ENCODE measurements around the gene REPIN1.
A peak's percentile ranks its signal among the peaks of the same experiment; 100 is the strongest.

The REPIN1 gene

GRCh38 chr7:150368096-150368883 lies at the start of gene REPIN1:
TSS of gene REPIN1 (plus strand) at chr7:150368822. CDS start at chr7:150369712, 890 bp downstream.
- peak; percentile 67 for DNase-seq (ENCODE audit: low read depth)

- no peak for DNase-seq (ENCODE audit: low read depth)
These were observed 46.9 kb upstream of the REPIN1 start for GRCh38 chr7:150321788-150322113.

GRCh38 chr7:150322114-150322832 lies 46.3 kb upstream of the REPIN1 start:
- DNase-seq (ENCODE audit: low read depth): no peak

GRCh38 chr7:150322833-150323681 lies 45.6 kb upstream of the REPIN1 start, which contains the start of the genes ACTR3C and LRRC61:
TSS of gene ACTR3C (minus strand) at chr7:150323545. CDS start at chr7:150295296, 28,249 bp downstream.
TSS of gene LRRC61 (plus strand) at chr7:150323355. CDS start at chr7:150336862, 13,507 bp downstream.
- no peak for DNase-seq (ENCODE audit: low read depth)

- no peak for DNase-seq (ENCODE audit: low read depth)
These were observed 44.8 kb upstream of the REPIN1 start for GRCh38 chr7:150323682-150324372.

GRCh38 chr7:150324373-150324961 lies 44.2 kb upstream of the REPIN1 start:
- no peak for DNase-seq (ENCODE audit: low read depth)

GRCh38 chr7:150325110-150325611 lies 43.5 kb upstream of the REPIN1 start:
- no peak for DNase-seq (ENCODE audit: low read depth)

GRCh38 chr7:150325901-150326300 lies 42.7 kb upstream of the REPIN1 start:
- no peak for DNase-seq (ENCODE audit: low read depth)

- DNase-seq (ENCODE audit: low read depth): no peak
These were observed 41.9 kb upstream of the REPIN1 start for GRCh38 chr7:150326657-150327268.

- no peak for DNase-seq (ENCODE audit: low read depth)
These were observed 41.3 kb upstream of the REPIN1 start for GRCh38 chr7:150327308-150327707.

- DNase-seq (ENCODE audit: low read depth): no peak
These were observed 39.1 kb upstream of the REPIN1 start for GRCh38 chr7:150329331-150330120.

- no peak for DNase-seq (ENCODE audit: low read depth)
These were observed 38.3 kb upstream of the REPIN1 start for GRCh38 chr7:150330211-150330885.

GRCh38 chr7:150332852-150333635 lies 35.6 kb upstream of the REPIN1 start:
- no peak for DNase-seq (ENCODE audit: low read depth)

GRCh38 chr7:150333659-150334058 lies 35.0 kb upstream of the REPIN1 start:
- no peak for DNase-seq (ENCODE audit: low read depth)

- no peak for DNase-seq (ENCODE audit: low read depth)
These were observed 34.5 kb upstream of the REPIN1 start for GRCh38 chr7:150334108-150334507.

- DNase-seq (ENCODE audit: low read depth): no peak
These were observed 33.4 kb upstream of the REPIN1 start for GRCh38 chr7:150335108-150335773.

- DNase-seq (ENCODE audit: low read depth): no peak
These were observed 32.9 kb upstream of the REPIN1 start for GRCh38 chr7:150335774-150336112.

- DNase-seq (ENCODE audit: low read depth): no peak
These were observed 31.9 kb upstream of the REPIN1 start for GRCh38 chr7:150336746-150337145.

Measured in GM04504 (cell line).